ENCODE data around the gene RRBP1.

DNA sequence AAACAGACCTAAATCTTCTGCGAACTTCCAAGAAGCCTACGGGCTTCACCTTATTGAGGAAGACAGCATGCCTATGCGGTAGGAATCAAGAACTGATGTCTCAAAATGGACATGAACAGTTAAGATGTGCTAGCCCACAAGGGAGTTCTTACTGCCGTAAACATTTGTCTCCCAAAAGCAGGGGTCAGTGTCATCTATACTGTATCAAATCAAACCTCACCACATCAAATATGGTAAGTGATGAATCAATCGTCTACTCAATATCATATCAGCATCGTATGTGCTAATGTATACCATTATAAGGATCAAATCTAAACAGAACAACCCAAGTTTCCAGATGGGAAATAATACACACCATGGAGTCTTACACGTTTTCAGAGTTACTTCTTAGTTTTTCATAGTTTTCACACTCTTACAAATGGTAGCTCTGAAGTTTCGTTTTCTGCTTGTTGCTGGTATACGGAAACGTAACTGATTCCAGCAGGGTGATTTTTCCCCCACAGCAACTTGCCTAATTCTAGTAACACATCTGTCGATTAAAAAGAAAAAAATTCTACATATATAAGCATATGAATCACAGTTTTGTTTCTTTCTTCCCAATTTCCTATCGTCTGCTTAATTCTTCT is 12.6 kb downstream of the RRBP1 start:
- TF ChIP-seq, protein P1, sequence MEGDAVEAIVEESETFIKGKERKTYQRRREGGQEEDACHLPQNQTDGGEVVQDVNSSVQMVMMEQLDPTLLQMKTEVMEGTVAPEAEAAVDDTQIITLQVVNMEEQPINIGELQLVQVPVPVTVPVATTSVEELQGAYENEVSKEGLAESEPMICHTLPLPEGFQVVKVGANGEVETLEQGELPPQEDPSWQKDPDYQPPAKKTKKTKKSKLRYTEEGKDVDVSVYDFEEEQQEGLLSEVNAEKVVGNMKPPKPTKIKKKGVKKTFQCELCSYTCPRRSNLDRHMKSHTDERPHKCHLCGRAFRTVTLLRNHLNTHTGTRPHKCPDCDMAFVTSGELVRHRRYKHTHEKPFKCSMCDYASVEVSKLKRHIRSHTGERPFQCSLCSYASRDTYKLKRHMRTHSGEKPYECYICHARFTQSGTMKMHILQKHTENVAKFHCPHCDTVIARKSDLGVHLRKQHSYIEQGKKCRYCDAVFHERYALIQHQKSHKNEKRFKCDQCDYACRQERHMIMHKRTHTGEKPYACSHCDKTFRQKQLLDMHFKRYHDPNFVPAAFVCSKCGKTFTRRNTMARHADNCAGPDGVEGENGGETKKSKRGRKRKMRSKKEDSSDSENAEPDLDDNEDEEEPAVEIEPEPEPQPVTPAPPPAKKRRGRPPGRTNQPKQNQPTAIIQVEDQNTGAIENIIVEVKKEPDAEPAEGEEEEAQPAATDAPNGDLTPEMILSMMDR (IDR thresholded peaks at IDR 0.05): no peak
- TF ChIP-seq POLR2A (IDR thresholded peaks at IDR 0.05): no peak

Measured in breast epithelium (tissue), 3 donors.